Uterus (tissue), 2 donors: ENCODE measurements around the gene INPP4A.

Experiments
- CTCF ChIP-seq, 4 experiments: fragments of 200-600 bp in 2 of 4; fragments of 450-650 bp in 2 of 4; sonication (generic) in 2 of 4; IDR thresholded peaks; one replicate each; pipeline ENCODE4 v1.5.1; 2016 to 2019; ENCODE audit warnings: antibody characterized with exemption in 4 of 4, mild to moderate bottlenecking in 2 of 4, moderate library complexity in 1 of 4
- POLR2A ChIP-seq, 2 donors: fragments of 450-650 bp; IDR thresholded peaks; one replicate each; pipeline ENCODE4 v1.6.1; 2016; ENCODE audit warnings: antibody characterized with exemption in 2 of 2, mild to moderate bottlenecking in 1 of 2, moderate library complexity in 1 of 2

GRCh38 chr2:98546186-98546585, 101.5 kb downstream of the INPP4A start:
- TF ChIP-seq POLR2A (IDR thresholded peaks at IDR 0.05) = no peak
- TF ChIP-seq CTCF (IDR thresholded peaks at IDR 0.05) = no peak
